ENCODE measurements around the gene MT1B.

DNA sequence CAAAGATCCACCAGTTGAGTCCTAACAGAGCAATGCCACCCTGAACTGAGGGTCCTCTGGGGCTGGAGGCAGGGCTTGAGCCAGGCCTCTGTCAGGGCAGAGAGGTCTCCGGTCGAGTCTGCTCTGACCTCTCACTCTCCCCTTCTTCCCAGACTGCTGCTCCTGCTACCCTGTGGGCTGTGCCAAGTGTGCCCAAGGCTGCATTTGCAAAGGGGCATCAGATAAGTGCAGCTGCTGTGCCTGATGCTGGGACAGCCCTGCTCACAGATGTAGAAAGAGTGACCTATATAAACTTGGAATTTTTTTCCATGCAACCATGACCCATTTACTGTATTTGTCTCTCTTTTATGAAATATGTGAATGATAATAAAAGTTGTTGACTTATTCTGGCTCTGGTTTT, 2.4 kb upstream of the MT1B start:
- TF ChIP-seq EGR1 (IDR thresholded peaks at IDR 0.05; ENCODE audit: low read depth), result no peak
- TF ChIP-seq POLR2A (IDR thresholded peaks at IDR 0.05; ENCODE audit: borderline replicate concordance, extremely low read depth, insufficient read depth, insufficient read length), result no peak
- no peak for TF ChIP-seq RAD21 (IDR thresholded peaks at IDR 0.05; ENCODE audit: low read depth)
- TF ChIP-seq EZH2 (IDR thresholded peaks at IDR 0.05), result no peak
- TF ChIP-seq POLR2AphosphoS5 (IDR thresholded peaks at IDR 0.05; ENCODE audit: low read depth, low read length), result no peak
- TF ChIP-seq, protein P1, sequence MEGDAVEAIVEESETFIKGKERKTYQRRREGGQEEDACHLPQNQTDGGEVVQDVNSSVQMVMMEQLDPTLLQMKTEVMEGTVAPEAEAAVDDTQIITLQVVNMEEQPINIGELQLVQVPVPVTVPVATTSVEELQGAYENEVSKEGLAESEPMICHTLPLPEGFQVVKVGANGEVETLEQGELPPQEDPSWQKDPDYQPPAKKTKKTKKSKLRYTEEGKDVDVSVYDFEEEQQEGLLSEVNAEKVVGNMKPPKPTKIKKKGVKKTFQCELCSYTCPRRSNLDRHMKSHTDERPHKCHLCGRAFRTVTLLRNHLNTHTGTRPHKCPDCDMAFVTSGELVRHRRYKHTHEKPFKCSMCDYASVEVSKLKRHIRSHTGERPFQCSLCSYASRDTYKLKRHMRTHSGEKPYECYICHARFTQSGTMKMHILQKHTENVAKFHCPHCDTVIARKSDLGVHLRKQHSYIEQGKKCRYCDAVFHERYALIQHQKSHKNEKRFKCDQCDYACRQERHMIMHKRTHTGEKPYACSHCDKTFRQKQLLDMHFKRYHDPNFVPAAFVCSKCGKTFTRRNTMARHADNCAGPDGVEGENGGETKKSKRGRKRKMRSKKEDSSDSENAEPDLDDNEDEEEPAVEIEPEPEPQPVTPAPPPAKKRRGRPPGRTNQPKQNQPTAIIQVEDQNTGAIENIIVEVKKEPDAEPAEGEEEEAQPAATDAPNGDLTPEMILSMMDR (IDR thresholded peaks at IDR 0.05 in 2 of 3, conservative IDR thresholded peaks at IDR 0.05 in 1 of 3; ENCODE audit: borderline replicate concordance in 1 of 3, insufficient read depth in 1 of 3, low read depth in 2 of 3, low read length in 2 of 3), result no peak
- no peak for TF ChIP-seq EZH2phosphoT487 (IDR thresholded peaks at IDR 0.05; ENCODE audit: borderline replicate concordance)
- no peak for TF ChIP-seq ZNF274 (IDR thresholded peaks at IDR 0.05; ENCODE audit: low read depth, low read length)
- TF ChIP-seq, protein P2, sequence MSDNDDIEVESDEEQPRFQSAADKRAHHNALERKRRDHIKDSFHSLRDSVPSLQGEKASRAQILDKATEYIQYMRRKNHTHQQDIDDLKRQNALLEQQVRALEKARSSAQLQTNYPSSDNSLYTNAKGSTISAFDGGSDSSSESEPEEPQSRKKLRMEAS (IDR thresholded peaks at IDR 0.05), result no peak
- TF ChIP-seq YY1 (IDR thresholded peaks at IDR 0.05; ENCODE audit: extremely low read depth, insufficient replicate concordance, low read depth, low read length), result no peak
- TF ChIP-seq SIN3A (IDR thresholded peaks at IDR 0.05; ENCODE audit: low read depth), result no peak
